H54 (cell line): Measurements from ENCODE around the gene E2F7.
A peak's percentile ranks its signal among the peaks of the same experiment; 100 is the strongest.

Experiments used
- DNase-seq: peaks from one replicate; pipeline ENCODE4 v3.0.0; 2011; ENCODE audit warnings: low spot score, mixed read lengths; ENCODE audit not compliant: insufficient read length
- FAIRE-seq: peaks from 3 replicates; lab custom pipeline; 2011; peaks lifted over from hg19 to GRCh38; lab: Jason Lieb, UNC
- POLR2A ChIP-seq: IDR thresholded peaks from 2 replicates; pipeline ENCODE4 v1.6.1; 2011; ENCODE audit warnings: low read depth, mild to moderate bottlenecking, low read length

The E2F7 gene

DNA sequence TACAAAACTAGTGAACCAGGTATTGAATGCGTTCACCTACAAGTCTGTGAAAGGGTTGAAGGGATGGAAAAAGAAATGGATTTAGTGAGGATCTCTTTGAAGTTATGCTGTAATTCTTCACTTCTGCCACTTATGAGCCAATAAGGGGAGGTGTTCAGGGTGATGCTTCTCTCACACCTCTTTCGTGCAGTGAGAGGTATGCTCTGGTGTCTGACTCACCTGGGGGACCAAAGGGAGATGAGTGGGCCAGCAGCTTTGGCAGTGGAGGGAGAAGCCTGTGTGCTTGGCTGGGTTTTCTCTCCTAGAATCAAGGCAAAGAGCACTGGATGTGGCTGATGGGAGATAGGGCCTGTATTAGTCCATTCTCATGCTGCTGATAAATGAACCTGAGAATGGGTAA, 45.4 kb downstream of the E2F7 start:
- peak; percentile 57 for FAIRE-seq
- TF ChIP-seq POLR2A, result no peak
- no peak for DNase-seq

DNA sequence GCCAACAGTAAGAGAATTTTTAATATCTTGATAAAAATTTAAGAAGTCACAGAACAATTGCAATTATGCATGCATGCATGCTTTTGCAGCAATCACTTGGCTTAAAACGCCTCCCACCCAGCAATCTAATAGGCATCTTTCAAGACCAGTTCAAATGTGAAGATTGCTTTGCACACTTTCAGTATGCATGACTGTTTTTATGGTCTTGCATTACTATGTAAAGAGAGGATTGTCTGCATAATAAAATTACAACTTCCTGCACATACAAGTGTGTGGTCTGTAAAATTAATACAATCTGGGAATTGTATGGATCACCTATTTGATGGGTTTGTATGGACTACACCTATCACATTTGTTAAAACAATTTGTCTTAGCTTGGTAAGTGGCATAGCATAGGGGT, 48.8 kb downstream of the E2F7 start:
- TF ChIP-seq POLR2A, result no peak
- DNase-seq (no peak), FAIRE-seq (no peak)

- DNase-seq (no peak), FAIRE-seq (no peak)
Observed at GRCh38 chr12:77013091-77013490, 52.3 kb downstream of the E2F7 start.

GRCh38 chr12:77010691-77011548, 54.4 kb downstream of the E2F7 start:
- DNase-seq, result peak; percentile 40
- FAIRE-seq, result peak; percentile 27
- no peak for TF ChIP-seq POLR2A

More at GRCh38 chr12:77013091-77013490, 52.3 kb downstream of the E2F7 start:
- no peak for TF ChIP-seq POLR2A

GRCh38 chr12:77007476-77007875, 57.9 kb downstream of the E2F7 start:
- DNase-seq (no peak), FAIRE-seq (no peak)
- TF ChIP-seq POLR2A, result no peak

DNA sequence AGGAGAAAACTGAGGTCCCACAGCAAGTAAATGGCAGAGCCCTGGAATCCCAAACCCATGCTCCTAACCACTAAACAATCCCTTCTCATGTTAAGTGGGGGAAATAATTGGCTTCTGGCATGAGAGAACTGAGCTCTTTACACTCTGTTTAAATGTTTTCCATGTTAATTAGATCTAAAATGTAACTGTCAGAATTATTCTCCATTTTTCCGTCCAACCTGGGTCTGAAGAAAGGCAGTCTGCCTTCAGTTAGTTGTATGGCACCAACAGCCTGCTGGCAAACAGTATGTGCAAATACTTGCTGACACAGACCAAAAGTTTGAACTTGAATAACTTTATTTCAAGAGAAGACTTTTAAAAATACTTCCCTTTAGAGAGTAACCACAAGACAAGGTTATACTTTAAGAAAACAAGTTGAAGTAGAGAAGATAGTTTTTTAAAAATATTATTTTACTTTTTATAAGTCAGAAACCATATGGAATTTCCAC, 59.7 kb downstream of the E2F7 start:
- no peak for DNase-seq
- no peak for TF ChIP-seq POLR2A
- FAIRE-seq, result no peak

DNA sequence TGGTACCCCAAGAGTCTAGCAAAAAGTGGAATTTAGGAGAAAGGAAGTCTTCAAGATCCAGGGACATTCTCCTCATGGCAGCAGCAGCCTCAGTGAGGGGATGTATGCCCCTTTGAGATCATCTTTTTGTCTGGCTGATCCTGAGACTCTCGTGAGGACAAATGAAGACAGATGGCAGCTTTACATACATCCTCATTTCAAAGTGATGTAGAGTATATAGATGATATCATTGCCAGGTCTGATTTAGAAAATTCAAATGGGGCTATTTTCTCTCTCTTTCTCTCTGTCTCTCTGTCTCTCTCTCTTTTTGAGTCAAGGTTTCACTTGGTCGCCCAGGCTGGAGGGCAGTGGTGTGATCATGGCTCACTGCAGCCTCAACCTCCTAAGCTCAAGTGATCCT, 61.5 kb downstream of the E2F7 start:
- no peak for TF ChIP-seq POLR2A
- DNase-seq (no peak), FAIRE-seq (no peak)

DNA sequence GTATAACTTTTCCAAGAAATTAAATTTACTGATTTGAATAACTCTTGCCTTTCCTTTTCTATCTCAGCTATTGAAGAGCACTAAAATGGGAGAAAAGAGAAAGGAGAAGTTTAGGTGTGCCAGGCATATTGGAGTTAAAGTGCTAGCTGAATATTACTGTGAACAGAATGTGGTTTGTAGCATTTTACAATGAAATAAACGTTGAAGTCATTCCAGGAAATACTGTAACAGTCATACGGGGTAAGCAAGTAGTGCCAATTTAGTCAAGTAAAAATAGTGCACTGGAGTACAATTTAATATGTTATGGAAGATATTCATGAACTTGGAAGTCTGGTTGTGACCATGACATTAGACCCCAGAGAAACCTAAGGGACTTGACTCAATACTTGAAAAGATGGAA, 62.1 kb downstream of the E2F7 start:
- DNase-seq, result no peak
- no peak for TF ChIP-seq POLR2A
- FAIRE-seq, result no peak

DNA sequence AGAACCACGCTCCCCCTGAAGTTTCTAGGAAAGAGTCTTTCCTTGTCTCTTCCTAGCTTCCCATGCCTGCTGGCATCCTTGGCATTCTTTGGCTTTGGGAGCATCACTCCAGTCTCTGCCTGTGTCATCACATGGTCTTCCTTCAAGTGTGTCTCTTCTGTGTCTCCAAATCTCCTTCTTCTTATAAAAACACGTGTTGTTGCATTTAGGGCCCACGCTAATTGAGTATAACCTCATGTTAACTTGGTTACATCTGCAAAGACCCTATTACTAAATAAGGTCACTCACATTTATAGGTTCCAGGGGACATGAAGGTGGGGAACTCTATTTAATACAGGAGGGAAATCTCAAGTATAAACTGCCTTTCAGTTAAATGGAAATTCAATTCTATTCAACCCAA, 63.0 kb downstream of the E2F7 start:
- no peak for FAIRE-seq

DNA sequence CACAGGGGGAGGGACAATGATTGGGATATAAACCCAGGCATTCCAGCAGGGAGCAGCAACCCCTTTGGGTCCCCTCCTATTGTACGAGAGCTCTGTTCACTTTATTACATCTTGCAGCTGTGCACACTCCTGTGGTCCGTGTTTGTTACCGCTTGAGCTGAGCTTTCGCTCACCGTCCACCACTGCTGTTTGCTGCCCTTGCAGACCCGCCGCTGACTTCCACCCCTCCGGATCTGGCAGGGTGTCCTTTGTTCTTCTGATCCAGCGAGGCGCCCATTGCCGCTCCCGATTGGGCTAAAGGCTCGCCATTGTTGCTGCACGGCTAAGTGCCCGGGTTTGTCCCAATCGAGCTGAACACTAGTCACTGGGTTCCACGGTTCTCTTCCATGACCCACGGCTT, 64.1 kb downstream of the E2F7 start:
- DNase-seq (no peak), FAIRE-seq (no peak)
- TF ChIP-seq POLR2A, result no peak

More for the DNA sequence above, 63.0 kb downstream of the E2F7 start:
- TF ChIP-seq POLR2A, result no peak
- DNase-seq, result no peak

DNA sequence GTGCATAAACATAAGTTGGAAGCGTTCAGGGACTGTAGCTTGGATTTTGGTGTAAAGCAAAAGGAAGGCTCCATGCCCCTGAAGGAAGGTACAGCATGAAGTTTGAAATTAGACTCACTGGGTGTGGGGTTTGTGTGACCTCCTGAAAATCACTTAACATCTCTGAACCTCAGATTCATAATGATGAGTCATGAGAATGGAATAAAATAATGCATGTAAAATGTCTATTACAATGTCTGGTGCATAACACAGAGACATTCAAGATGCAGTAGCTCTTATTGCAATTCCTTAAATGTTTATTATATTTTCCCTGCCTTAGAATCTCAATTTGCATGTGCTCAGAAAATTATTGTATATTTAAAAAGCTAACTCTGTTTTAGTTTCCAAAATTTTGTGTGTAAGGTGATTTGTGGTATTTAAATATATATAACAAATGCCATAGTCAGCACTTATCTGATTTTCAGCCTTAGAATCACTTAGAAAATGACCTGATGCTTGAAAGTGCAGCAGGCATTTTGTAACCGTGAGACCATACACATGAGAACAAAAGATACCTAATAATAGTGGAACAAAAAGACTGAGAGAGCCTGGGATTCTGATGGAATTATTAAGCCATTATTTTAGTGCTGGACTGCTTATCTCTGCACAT, 66.3 kb downstream of the E2F7 start:
- no peak for TF ChIP-seq POLR2A
- DNase-seq (no peak), FAIRE-seq (no peak)

DNA sequence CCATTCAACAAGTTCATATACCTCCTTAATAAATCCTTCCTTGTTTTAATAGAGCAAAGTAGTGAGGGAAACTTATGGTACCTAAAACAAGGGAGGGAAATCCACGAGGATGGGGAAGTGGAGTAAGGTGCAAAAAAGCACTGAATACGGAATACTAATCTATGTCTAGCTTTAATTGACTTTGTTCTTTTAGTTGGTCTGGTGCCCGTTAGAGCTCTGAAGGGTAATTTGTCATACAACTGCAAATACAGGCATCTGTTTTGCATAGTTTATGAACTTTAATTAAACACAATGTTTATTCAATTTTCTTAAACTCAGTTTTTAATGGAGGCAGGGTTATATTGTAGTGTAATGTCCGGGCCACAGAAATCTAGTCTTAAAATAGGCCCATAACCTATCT, 67.0 kb downstream of the E2F7 start:
- DNase-seq (no peak), FAIRE-seq (no peak)
- TF ChIP-seq POLR2A, result no peak

DNA sequence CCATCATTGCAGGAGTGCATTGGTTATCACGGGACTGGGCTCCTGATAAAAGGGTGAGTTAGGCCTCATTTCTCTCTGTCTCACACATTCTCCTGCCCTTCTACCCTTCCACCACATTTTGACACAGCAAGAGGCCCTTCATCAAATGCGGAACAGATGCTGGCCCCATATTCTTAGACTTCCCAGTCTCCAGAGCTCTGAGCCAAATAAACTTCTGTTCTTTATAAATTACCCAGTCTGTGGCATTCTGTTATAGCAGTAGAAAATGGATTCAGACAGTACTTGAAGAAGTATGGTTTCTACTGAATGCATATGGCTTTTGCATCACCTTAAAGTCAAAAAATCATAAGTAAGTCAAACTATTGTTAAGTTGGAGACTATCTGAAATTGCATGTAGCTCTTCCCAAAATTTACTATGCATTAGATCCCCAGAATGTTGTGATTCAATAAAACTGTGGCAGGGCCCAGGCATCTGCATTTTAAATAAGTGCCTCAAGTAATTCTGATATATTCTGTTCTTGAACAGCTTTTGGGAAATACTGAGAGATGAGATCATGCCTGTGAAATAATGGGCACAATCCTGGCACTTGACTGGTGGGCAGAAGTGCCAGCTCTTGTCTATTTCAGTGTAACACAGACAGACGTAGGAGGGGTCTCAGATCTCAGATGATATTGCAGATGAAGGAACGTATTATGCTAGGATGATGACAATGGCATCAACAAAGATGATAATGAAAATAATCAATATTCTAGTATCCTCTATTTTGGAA, 68.2 kb downstream of the E2F7 start:
- FAIRE-seq, result no peak
- no peak for DNase-seq
- no peak for TF ChIP-seq POLR2A

- no peak for TF ChIP-seq POLR2A
- FAIRE-seq (no peak), DNase-seq (no peak)
Observed at GRCh38 chr12:76990716-76991115, 74.7 kb downstream of the E2F7 start.
